Measurements from ENCODE around the gene SBF2. TPM values are rescaled to one million over a fixed set of nuclear protein-coding genes. Genes with fewer than 3 reads are reported as not detected.
A peak's percentile ranks its signal among the peaks of the same experiment; 100 is the strongest.

Gene SBF2
- total RNA-seq, 2 donors from 2014 or later: 13.4 to 28.8 TPM

DNA sequence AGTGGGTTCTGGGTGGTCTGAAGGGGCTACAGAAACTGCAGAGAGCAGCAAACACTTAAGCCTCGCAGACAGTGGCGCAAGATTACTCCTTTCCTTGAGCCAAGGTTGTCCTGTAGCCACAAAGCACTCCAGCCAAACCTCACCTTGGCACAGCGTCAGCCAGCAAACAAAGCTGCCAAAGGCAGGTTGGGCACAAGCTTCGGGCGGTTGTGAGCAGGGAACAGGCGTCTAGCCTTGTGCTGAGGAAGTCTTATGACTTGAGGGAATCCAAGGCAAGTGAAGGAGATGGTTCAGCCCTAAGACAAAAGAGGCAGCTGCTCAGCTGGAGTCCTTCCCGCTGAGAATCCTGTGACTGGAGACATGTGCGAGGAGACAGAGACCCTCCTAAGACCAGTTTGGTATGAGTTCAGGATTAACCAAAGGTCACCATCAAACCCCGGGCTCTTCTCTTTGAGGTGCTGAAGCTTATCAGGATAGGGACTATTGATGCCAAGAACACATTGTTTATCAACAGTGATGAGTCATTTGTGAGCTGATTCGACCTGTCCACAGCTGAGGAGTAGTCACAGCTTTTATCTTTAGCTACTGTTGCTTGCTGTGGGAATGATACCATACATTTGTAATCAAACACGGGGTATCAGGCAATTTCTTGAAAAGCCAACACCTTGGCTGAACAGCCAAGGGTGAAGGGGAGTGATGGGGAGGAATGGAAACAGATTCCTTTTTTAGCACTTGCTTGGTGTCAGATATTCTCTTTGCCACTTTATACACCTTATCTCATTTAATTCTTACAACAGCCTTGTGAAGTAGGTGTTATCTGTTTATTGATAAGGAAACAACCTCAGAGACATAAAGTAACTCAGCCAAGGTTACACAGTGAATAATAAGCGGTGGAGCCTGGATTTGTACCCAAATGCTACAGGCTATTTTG is 15.4 kb upstream of the SBF2 start:
- Mint-ChIP-seq H3K4me1 (ENCODE audit: low read depth) (peaks cover 43% of the 10 kb centered on the region), H3K9me3 (no peaks in the 10 kb centered on the region), H3K36me3 (ENCODE audit: insufficient read depth in 2 of 2) (peaks cover 0 to 2% of the 10 kb centered on the region in 2 donors), H3K4me3 (peak overlapping the region in 1 of 2 donors; percentile 93), H3K27me3 (ENCODE audit: low read depth) (peaks cover 38% of the 10 kb centered on the region), H3K27ac (no peak overlapping the region)
- DNase-seq (no peak), ATAC-seq (replicated peaks in 1 of 2) (no peak)

DNA sequence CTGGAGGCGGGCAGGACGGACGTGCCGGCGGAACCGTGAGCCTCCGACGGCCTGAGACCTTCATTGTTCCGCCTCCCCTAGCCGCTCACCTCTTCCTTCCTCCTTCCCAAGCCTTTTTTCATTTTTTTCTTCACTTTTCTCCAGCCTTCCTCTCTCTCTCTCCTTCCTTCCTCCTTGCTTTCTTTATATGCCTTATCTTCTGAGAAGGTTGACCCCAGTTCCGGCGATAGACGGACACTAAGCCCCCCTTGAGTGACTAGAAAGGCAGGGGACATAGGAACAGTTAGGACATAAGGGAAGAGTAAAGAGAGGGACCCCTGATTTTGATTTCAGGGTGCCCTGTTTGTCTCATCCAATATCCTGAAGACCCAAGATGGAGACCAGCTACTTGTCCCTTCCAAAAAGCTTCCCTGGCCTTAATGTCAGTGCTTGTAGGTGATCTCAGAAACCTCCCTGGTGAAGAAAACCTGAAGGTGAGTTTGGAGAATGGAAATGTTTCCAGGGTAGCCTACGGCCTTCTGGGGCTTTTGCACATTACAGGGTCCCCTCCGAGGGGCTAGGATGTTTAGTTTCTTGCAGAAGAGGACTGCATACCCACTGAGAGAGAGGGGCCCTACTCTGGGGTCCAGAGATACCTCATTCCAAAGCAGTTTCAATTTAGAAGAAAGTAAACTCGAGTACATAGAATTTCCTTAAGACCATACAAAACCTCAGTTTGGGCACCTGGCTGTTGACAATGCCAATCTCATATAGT is 14.4 kb upstream of the SBF2 start:
- ATAC-seq (replicated peaks in 1 of 2): no peak
- Mint-ChIP-seq H3K4me3 (peak overlapping the region; percentile 92 to 93), H3K4me1 (ENCODE audit: low read depth) (peaks cover 54% of the 10 kb centered on the region), H3K27me3 (ENCODE audit: low read depth) (peaks cover 48% of the 10 kb centered on the region), H3K27ac (peak overlapping the region; percentile 7), H3K9me3 (no peaks in the 10 kb centered on the region), H3K36me3 (ENCODE audit: insufficient read depth in 2 of 2) (peaks cover 0 to 4% of the 10 kb centered on the region in 2 donors)
- no peak for DNase-seq

DNA sequence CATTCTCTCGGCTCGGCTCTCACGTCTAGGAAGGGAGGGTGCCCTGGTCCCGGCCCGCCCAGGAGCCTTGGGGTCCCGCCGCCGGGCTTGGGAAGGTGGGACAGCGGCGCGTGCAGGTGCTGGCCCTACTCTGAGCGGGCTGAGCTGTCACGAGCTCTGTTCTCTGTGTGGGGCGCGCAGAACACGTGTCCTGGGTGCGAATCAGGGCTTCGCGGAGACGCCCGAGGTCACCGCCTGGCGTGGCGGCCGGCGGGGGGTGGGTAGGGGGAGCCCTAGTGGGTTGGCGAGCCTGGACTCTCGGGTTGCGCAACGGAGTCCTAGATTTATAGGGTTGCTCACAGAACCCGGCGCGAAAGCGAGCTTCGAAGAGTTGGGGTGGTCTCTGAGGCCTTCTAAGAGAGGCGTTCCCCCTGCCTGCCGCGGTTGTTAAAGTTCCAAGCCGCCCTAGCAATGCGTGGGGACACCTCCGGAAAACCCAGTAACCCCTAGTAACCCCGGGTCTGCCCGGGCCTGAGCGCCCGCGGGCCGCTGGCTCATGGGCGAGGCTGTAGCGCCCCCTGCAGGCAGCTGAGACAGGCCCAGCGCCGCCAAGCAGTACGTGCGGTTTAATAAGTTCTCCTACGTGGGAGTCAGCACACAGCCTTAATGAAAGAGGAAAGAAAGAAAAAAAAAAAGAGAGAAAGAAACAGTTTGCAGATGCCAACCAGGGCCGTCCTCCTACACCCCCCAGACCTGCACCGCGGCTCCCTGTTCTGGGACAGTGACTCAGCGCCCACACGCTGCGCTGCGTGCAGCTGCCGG is 13.6 kb upstream of the SBF2 start:
- Mint-ChIP-seq H3K27me3 (ENCODE audit: low read depth) (peaks cover 55% of the 10 kb centered on the region), H3K27ac (peak overlapping the region; percentile 7), H3K36me3 (ENCODE audit: insufficient read depth in 2 of 2) (peaks cover 3 to 6% of the 10 kb centered on the region in 2 donors), H3K9me3 (no peaks in the 10 kb centered on the region), H3K4me3 (peak overlapping the region; percentile 92 to 93), H3K4me1 (ENCODE audit: low read depth) (peaks cover 62% of the 10 kb centered on the region)
- ATAC-seq (replicated peaks in 1 of 2) (peak; percentile 78 to 80), DNase-seq (peak; percentile 86 to 89)

DNA sequence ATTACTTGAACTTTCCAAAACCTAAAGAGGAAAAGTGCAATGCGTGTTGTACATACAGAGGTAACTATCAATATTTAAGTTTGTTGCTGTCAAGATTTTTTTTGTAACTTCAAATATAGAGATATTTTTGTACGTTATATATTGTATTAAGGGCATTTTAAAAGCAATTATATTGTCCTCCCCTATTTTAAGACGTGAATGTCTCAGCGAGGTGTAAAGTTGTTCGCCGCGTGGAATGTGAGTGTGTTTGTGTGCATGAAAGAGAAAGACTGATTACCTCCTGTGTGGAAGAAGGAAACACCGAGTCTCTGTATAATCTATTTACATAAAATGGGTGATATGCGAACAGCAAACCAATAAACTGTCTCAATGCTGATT is 13.0 kb upstream of the SBF2 start:
- Mint-ChIP-seq H3K4me1 (ENCODE audit: low read depth) (peaks cover 65% of the 10 kb centered on the region), H3K27me3 (ENCODE audit: low read depth) (peaks cover 61% of the 10 kb centered on the region), H3K27ac (no peak overlapping the region), H3K36me3 (ENCODE audit: insufficient read depth in 2 of 2) (peaks cover 3 to 6% of the 10 kb centered on the region in 2 donors), H3K4me3 (peak overlapping the region; percentile 92 to 93), H3K9me3 (no peaks in the 10 kb centered on the region)
- DNase-seq (no peak), ATAC-seq (replicated peaks in 1 of 2) (no peak)

DNA sequence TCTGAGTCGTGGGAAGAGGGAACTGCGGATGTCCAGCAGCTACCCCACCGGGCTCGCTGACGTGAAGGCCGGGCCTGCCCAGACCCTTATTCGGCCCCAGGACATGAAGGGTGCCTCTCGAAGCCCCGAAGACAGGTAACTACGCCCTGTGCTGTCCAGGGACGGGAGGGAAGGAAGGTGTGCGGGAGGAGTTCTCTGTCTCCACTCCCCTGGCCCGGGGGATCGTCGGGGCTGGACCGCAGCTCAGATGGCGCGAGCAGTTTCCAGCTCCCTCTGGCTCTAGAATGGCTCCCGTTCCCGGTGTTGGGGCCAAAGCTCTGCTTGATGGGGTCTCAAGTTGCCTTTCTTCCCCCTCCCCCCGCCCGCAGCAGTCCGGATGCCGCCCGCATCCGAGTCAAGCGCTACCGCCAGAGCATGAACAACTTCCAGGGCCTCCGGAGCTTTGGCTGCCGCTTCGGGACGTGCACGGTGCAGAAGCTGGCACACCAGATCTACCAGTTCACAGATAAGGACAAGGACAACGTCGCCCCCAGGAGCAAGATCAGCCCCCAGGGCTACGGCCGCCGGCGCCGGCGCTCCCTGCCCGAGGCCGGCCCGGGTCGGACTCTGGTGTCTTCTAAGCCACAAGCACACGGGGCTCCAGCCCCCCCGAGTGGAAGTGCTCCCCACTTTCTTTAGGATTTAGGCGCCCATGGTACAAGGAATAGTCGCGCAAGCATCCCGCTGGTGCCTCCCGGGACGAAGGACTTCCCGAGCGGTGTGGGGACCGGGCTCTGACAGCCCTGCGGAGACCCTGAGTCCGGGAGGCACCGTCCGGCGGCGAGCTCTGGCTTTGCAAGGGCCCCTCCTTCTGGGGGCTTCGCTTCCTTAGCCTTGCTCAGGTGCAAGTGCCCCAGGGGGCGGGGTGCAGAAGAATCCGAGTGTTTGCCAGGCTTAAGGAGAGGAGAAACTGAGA is 12.2 kb upstream of the SBF2 start:
- H3K27ac Mint-ChIP-seq: no peak overlapping the region
- H3K4me3 Mint-ChIP-seq: peak overlapping the region; percentile 92 to 93
- peaks cover 68% of the 10 kb centered on the region for H3K27me3 Mint-ChIP-seq (ENCODE audit: low read depth)
- peaks cover 3 to 6% of the 10 kb centered on the region in 2 donors for H3K36me3 Mint-ChIP-seq (ENCODE audit: insufficient read depth in 2 of 2)
- ATAC-seq (replicated peaks in 1 of 2) (no peak), DNase-seq (peak; percentile 23 to 37)
- no peaks in the 10 kb centered on the region for H3K9me3 Mint-ChIP-seq
- H3K4me1 Mint-ChIP-seq (ENCODE audit: low read depth): peaks cover 67% of the 10 kb centered on the region

DNA sequence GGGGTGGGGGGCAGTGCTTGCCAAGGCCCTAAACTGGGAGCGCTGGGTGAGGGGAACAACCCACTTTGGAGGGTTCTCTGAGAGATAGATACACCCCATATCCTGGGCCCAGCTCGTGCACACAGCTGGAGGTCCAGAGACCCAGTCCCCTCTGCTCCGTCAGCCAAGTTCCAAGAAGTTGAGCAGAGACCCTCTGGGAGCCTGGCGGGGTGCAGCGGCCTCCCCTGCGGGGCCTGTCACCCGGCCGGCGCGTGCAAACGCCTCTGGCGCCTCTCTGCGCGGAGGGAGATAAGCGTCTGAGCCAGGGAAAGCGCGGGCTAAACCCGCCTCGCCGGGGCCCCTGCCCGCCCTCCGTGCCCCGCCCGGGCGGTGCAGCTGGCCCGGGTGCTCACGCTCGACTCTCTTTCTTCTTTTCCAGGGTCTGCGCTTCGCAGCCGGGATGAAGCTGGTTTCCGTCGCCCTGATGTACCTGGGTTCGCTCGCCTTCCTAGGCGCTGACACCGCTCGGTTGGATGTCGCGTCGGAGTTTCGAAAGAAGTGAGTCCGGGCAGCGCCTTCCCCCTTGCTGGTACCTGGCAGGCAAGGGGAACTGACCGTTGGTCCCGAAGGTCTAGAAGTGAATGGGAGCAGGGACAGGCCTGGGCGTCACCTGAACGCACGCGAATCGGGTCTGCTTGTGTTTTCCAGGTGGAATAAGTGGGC is 11.4 kb upstream of the SBF2 start:
- Mint-ChIP-seq H3K4me1 (ENCODE audit: low read depth) (peaks cover 67% of the 10 kb centered on the region), H3K36me3 (ENCODE audit: insufficient read depth in 2 of 2) (peaks cover 3 to 6% of the 10 kb centered on the region in 2 donors), H3K27me3 (ENCODE audit: low read depth) (peaks cover 76% of the 10 kb centered on the region), H3K27ac (no peak overlapping the region), H3K9me3 (no peaks in the 10 kb centered on the region), H3K4me3 (peak overlapping the region; percentile 92 to 93)
- DNase-seq: peak; percentile 36 to 40
- peak in 1 of 2 donors; percentile 5 for ATAC-seq (replicated peaks in 1 of 2)

DNA sequence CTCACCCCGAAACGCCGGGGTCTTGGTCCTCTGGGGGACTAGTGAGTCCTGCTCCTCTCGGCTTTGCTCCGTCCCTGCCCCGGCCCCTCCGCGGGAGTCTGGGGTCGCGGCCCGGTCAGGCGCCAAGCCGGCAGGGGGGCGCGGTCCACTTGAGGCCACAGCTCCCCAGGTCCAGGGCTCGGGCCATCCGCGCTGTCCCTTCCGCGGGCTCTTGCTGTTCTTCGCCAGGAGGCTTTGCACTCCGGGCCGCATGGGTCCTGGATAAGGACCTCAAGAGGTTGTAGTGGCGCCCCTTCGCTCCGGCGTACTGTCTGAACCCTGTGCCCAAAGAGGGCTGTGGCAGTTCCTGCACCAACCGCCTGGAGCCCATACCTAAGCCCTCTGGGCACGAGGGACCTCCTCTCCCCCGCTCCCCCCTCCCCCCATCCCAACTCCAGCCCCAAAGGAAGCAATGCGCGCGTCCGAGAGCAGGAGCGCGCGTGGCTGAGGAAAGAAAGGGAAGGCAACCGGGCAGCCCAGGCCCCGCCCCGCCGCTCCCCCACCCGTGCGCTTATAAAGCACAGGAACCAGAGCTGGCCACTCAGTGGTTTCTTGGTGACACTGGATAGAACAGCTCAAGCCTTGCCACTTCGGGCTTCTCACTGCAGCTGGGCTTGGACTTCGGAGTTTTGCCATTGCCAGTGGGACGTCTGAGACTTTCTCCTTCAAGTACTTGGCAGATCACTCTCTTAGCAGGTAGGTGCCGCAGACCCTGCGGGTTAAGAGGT is 10.7 kb upstream of the SBF2 start, which contains the start of gene ADM:
ADM (plus strand) TSS at position 579 of the 767 bp plus-strand sequence. CDS start 628 bp downstream, outside the sequence.
- ATAC-seq (replicated peaks in 1 of 2) (peak; percentile 18 to 37), DNase-seq (peak; percentile 50 to 62)
- Mint-ChIP-seq H3K27ac (no peak within 1 kb of the TSS), H3K27me3 (ENCODE audit: low read depth) (peaks cover 79% of the 10 kb centered on the region), H3K4me3 (peak within 1 kb of the TSS; percentile 92 to 93), H3K36me3 (ENCODE audit: insufficient read depth in 2 of 2) (peaks cover 3 to 6% of the 10 kb centered on the region in 2 donors), H3K9me3 (no peaks in the 10 kb centered on the region), H3K4me1 (ENCODE audit: low read depth) (peaks cover 65% of the 10 kb centered on the region)

DNA sequence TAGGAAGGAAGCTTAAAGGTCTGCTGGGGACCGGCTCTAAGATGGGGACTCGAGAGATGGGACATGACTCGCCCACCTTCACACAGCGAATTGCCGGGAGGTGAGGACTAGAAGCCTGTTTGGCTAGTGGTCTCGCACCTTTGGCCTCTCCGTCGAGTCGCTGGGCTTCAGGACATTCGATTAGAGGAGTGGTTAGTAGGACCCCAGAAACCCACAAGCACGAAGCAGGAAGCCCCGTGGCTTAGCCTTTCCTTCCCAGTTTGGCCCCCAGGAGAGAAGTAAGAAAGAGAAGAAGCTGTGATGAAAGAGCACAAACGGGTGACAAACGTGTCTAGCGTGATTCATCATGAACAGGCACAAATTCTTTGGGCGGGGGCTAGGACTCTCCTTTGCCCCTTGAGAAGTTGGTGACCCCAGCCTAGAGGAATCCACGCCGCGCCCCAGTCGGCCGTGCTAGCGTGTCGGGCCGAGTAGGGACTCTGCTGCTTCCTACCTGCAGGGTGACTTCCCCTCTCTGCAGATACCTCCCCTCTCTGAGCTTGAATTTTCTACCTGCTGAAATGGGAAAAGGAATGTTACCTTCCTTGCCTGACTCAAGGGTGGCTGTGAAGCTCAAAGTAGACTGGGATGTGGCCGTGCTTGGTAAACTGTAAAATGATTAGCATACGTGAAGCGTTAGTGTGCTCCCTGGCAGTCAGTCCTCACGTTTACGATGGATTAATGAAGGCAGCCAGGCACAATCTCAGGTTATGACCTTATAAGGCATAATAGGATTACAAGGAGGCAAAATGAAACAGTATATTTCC is 9.7 kb upstream of the SBF2 start:
- DNase-seq: peak; percentile 23 to 37
- H3K27me3 Mint-ChIP-seq (ENCODE audit: low read depth): peaks cover 77% of the 10 kb centered on the region
- H3K36me3 Mint-ChIP-seq (ENCODE audit: insufficient read depth in 2 of 2): peaks cover 3 to 6% of the 10 kb centered on the region in 2 donors
- H3K4me3 Mint-ChIP-seq: peak overlapping the region; percentile 92 to 93
- H3K27ac Mint-ChIP-seq: peak overlapping the region; percentile 70
- no peak for ATAC-seq (replicated peaks in 1 of 2)
- H3K4me1 Mint-ChIP-seq (ENCODE audit: low read depth): peaks cover 60% of the 10 kb centered on the region
- H3K9me3 Mint-ChIP-seq: no peaks in the 10 kb centered on the region

DNA sequence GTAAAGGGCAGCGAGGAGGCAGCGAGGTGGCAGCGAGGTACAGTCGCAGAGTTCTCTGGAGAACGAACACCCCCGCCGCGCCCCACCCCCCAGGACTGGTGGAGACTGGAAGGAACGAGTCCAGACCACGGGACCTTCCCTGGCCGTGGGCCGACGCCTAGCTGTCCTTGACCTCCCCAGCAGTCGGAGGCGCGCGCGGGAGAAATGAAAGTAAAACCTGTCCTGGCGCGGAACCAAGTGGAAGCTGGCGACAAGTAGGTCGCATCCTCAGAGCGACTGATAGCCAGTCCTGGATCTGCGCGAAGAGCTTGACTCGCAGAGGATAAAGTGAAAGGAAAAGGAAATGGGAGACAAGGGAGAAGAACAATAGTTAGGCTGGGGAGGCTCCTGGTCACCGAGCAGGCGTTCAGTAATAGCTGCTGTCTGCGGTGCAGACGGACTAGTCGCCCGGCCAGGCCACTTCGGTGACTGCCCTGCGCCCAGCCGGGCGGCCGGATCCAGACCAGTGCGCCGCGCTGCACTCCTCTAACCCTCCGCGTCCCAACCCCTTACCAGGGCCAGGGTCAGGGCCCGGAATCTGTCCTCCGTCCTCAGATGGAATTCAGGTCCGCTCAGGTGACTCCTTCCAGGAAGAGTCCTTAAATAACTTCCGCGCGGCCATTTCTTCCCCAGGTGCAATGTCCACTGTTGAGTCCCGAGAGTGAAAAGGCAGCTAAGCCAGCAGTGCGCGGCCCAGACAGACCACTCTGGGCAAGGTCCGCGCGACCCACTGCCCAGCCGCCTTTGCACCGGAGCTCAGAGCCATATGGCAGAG is 8.9 kb upstream of the SBF2 start:
- peak; percentile 70 to 78 for DNase-seq
- peaks cover 3 to 6% of the 10 kb centered on the region in 2 donors for H3K36me3 Mint-ChIP-seq (ENCODE audit: insufficient read depth in 2 of 2)
- peak overlapping the region; percentile 44 for H3K27ac Mint-ChIP-seq
- ATAC-seq (replicated peaks in 1 of 2): peak in 1 of 2 donors; percentile 25
- H3K27me3 Mint-ChIP-seq (ENCODE audit: low read depth): peaks cover 84% of the 10 kb centered on the region
- peak overlapping the region; percentile 92 to 93 for H3K4me3 Mint-ChIP-seq
- peaks cover 62% of the 10 kb centered on the region for H3K4me1 Mint-ChIP-seq (ENCODE audit: low read depth)
- no peaks in the 10 kb centered on the region for H3K9me3 Mint-ChIP-seq

DNA sequence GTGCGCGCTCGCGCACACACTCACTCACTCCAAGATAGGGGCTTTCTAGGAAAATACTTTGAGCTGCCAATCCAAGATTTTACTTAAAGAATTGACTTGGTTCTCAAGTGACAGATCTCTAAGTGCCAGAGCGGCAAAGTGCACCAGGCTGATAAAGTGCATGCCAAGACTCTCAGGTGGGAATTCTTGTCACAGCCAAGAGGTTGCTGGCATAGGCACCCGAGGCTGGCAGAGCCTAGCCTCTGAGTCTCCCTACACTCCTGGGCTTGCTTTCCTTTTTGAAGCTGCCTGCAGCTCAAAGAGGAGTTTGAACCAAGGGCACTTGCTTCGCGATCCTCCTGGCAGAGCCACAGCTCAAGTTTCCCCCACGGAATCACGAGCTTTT is 8.3 kb upstream of the SBF2 start:
- ATAC-seq (replicated peaks in 1 of 2): no peak
- Mint-ChIP-seq H3K4me3 (peak overlapping the region; percentile 92 to 93), H3K27me3 (ENCODE audit: low read depth) (peaks cover 89% of the 10 kb centered on the region), H3K36me3 (ENCODE audit: insufficient read depth in 2 of 2) (peaks cover 3 to 6% of the 10 kb centered on the region in 2 donors), H3K9me3 (no peaks in the 10 kb centered on the region), H3K4me1 (ENCODE audit: low read depth) (peaks cover 63% of the 10 kb centered on the region), H3K27ac (no peak overlapping the region)
- no peak for DNase-seq
